NCI-H2227 treated with DMSO at 0.1 percent for 48 hours (cell line): ENCODE results near the gene DISP2.

Experiments used
- DNase-seq: peaks from one replicate; lab custom pipeline; 2025; lab: John Stamatoyannopoulos, UW

DISP2 gene

GRCh38 chr15:40342416-40343320 lies 15.4 kb upstream of the DISP2 start:
- no peak for DNase-seq

GRCh38 chr15:40343512-40343911 lies 14.5 kb upstream of the DISP2 start:
- no peak for DNase-seq

- DNase-seq, result no peak
Observed at GRCh38 chr15:40344217-40344616, 13.8 kb upstream of the DISP2 start.

GRCh38 chr15:40344631-40345120 lies 13.3 kb upstream of the DISP2 start:
- no peak for DNase-seq

GRCh38 chr15:40345225-40345866 lies 12.7 kb upstream of the DISP2 start:
- no peak for DNase-seq

GRCh38 chr15:40345867-40346578 lies 12.0 kb upstream of the DISP2 start:
- DNase-seq, result no peak

GRCh38 chr15:40346579-40347558 lies 11.2 kb upstream of the DISP2 start:
- no peak for DNase-seq

GRCh38 chr15:40347559-40348473 lies 10.2 kb upstream of the DISP2 start:
- DNase-seq, result no peak

- no peak for DNase-seq
Observed at GRCh38 chr15:40348474-40348870, 9.5 kb upstream of the DISP2 start.

GRCh38 chr15:40349163-40349562 lies 8.9 kb upstream of the DISP2 start:
- no peak for DNase-seq

GRCh38 chr15:40352281-40352901 lies 5.6 kb upstream of the DISP2 start:
- DNase-seq, result no peak

GRCh38 chr15:40353697-40354096 lies 4.3 kb upstream of the DISP2 start:
- DNase-seq, result no peak

- DNase-seq, result peak; percentile 54
Observed at GRCh38 chr15:40354408-40355171, 3.4 kb upstream of the DISP2 start.

- DNase-seq, result no peak
Observed at GRCh38 chr15:40355976-40356585, 1.9 kb upstream of the DISP2 start.

- no peak for DNase-seq
Observed at GRCh38 chr15:40357246-40357645, 773 bp upstream of the DISP2 start.

- DNase-seq, result no peak
Observed at GRCh38 chr15:40358471-40359353, 693 bp downstream of the DISP2 start.

GRCh38 chr15:40360015-40360414 lies 2.0 kb downstream of the DISP2 start:
- no peak for DNase-seq

GRCh38 chr15:40361640-40362039 lies 3.6 kb downstream of the DISP2 start:
- DNase-seq, result no peak
